Endometrial microvascular endothelial cells (primary cell): ENCODE data around the gene DOK7. TPM values are rescaled to one million over a fixed set of nuclear protein-coding genes. Genes with fewer than 3 reads are reported as not detected.
"Not testable (repeated sequence)": the region's sequence is repeated elsewhere in the genome, so short reads cannot be mapped to it uniquely, and the experiment has no call there.

ENCODE experiments used
- in situ Hi-C: cut with HindIII; loops from 2 replicates; pipeline ENCODE4 v1.10.0; 2017; ENCODE audit warnings: low sequenced_read_pairs, low pct_unique_long_range_greater_than_20kb; ENCODE audit errors: inconsistent ontology term
- total RNA-seq: library from RNA; depleted of rRNA; stranded (reverse); fragments of >200 nt; gene quantifications from one replicate; pipeline ENCODE4 v1.2.3, GENCODE V29; 2015; ENCODE audit errors: inconsistent ontology term

Gene DOK7
- total RNA-seq, 1 donor from 2014 or later: not detected

GRCh38 chr4:3523146-3523627 lies 60.1 kb downstream of the DOK7 start:
- in situ Hi-C loops: no loop called here

- in situ Hi-C loops: no loop called here
Measured at GRCh38 chr4:3523628-3524221, 60.6 kb downstream of the DOK7 start.

GRCh38 chr4:3524349-3524748 lies 61.2 kb downstream of the DOK7 start:
- in situ Hi-C loops: no loop called here

- in situ Hi-C loops: no loop called here
Measured at GRCh38 chr4:3524920-3525319, 61.8 kb downstream of the DOK7 start.

- in situ Hi-C loops: no loop called here
Measured at GRCh38 chr4:3525532-3526430, 62.7 kb downstream of the DOK7 start.

- in situ Hi-C loops: no loop called here
Measured at GRCh38 chr4:3526456-3526855, 63.4 kb downstream of the DOK7 start.

GRCh38 chr4:3527101-3527913 lies 64.2 kb downstream of the DOK7 start:
- in situ Hi-C loops: no loop called here

GRCh38 chr4:3527914-3528876 lies 65.1 kb downstream of the DOK7 start:
- in situ Hi-C loops: no loop called here

GRCh38 chr4:3529363-3529762 lies 66.3 kb downstream of the DOK7 start:
- in situ Hi-C loops: no loop called here

GRCh38 chr4:3530051-3530450 lies 66.9 kb downstream of the DOK7 start:
- in situ Hi-C loops: no loop called here

- in situ Hi-C loops: no loop called here
Measured at GRCh38 chr4:3530663-3531254, 67.7 kb downstream of the DOK7 start.

GRCh38 chr4:3531318-3531878 lies 68.3 kb downstream of the DOK7 start:
- in situ Hi-C loops: no loop called here

- in situ Hi-C loops: no loop called here
Measured at GRCh38 chr4:3531879-3532750, 69.0 kb downstream of the DOK7 start, which contains the start of gene LRPAP1. Gene LRPAP1 (minus strand): TSS chr4:3532422. CDS start chr4:3532412, 10 bp downstream.

- in situ Hi-C loops: no loop called here
Measured at GRCh38 chr4:3532751-3533422, 69.8 kb downstream of the DOK7 start.

GRCh38 chr4:3533423-3533820 lies 70.3 kb downstream of the DOK7 start:
- in situ Hi-C loops: no loop called here

- in situ Hi-C loops: not testable (repeated sequence)
Measured at GRCh38 chr4:3535812-3536211, 72.7 kb downstream of the DOK7 start.
